Hematopoietic multipotent progenitor cell treated with erythropoietin and hydrocortisone succinate and interleukin-3 and kit ligand, for 15 days (in vitro differentiated cells): ENCODE results near the gene CTDNEP1.

ENCODE experiments used
- DNase-seq: peaks from one replicate; pipeline ENCODE4 v3.0.0-alpha.2; 2015; ENCODE audit warnings: low spot score

CTDNEP1 gene

GRCh38 chr17:7228920-7229319 lies 22.6 kb downstream of the CTDNEP1 start:
- no peak for DNase-seq

DNA sequence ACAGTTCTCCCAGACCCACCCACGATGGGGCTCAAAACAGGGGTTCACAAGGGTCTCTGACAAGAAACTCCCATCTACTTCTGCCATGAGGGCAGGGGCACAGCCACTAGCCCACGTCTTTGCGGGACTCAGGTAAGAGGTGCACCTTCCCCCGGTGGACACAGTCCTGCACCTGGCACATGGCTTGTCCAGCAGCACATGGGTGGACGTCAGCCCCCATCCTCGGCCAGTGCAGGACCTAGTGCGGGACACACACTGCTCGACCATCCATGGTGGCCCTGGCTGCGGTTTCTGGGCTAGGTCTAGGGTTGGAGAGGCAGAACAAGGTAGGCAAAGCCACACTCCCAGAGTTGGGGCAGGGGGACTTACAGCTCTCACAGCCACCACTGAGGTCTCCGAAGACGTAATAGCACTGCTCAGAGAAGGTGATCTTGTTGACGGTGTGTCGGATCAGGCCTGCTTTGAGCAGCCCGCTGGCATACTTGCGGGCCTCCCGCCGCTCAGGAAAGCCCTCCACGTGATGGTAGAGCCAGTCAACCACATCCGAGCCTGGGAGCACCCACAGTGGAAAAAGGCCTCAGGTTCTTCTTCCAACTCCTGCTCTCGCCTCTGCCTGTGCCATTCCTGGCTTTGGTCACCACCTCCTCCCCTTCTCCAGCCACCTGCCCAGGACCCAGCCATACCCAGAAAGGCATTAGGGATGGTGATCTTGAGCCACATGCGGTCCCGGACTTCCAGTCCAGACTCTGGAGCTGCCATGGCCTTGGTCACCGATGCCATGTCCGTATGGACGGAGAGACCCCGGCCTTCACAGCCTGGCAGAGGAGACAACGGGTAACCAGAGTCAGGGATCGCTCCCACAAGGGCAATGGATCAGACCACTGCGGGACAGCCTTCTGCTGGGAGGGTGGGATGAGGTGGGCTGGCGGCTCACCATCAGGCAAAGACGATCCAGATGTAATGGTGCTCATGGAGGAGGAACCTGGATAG lies 24.5 kb downstream of the CTDNEP1 start:
- DNase-seq = no peak

DNA sequence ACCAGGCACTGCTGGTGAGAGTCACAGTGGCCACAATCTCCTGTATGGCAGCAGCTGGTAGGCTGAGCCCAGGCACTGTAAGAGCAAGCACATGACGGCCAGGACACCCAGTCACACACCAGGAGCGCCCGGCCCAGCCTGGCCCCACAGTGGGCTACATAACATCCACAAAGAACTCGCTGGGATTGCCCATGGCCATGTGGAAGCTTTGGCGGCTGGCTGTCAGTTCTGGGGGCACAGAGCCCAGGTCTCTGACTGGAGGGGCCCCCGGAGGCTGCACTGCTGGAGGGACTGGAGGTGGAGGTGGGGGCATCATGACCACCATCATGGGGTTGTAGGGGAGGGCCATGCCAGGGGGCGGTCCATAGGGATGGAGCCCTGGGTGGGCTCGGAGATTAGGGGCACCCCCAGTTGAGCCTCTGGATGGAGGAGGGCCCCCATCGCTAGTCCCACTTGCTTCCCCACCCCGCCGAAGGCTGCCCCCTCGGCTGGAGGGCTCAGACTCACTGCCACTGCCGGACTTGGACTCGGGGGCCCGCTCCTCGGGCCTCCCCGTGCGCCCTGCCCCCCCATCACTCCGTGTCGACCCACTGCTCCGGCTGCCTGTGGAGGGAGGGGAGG lies 25.7 kb downstream of the CTDNEP1 start:
- DNase-seq = no peak

- DNase-seq = no peak
These were observed 26.8 kb downstream of the CTDNEP1 start for GRCh38 chr17:7224661-7225111.

GRCh38 chr17:7224110-7224509 lies 27.4 kb downstream of the CTDNEP1 start:
- no peak for DNase-seq

DNA sequence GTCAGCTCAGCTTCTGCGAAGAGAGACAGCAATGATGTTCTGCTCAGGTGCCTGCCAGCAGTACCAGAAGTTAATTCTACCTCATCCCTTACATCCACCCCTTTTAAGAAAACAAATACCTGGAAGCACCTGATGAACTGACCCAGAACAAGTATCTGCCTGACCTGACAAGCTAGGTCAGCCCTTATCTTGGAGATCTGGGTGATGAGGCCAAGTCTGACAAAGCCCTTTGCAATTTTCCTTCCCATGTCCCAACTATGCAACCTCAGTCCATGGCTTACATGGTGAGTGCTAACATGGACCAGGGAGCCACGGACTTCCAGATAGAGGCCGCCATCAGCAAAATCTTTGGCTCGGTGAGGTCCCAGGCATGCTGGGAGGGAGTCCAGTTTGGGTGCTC lies 28.2 kb downstream of the CTDNEP1 start:
- DNase-seq = no peak

- no peak for DNase-seq
These were observed 28.6 kb downstream of the CTDNEP1 start for GRCh38 chr17:7222972-7223292.

GRCh38 chr17:7222093-7222971 lies 29.2 kb downstream of the CTDNEP1 start:
- no peak for DNase-seq

GRCh38 chr17:7221278-7222092 lies 30.0 kb downstream of the CTDNEP1 start:
- DNase-seq = no peak

GRCh38 chr17:7220593-7221277 lies 30.8 kb downstream of the CTDNEP1 start:
- peak; percentile 77 for DNase-seq

GRCh38 chr17:7219812-7220592 lies 31.5 kb downstream of the CTDNEP1 start, which contains the start of the genes ACADVL and DLG4:
Gene ACADVL, plus strand, starts transcription at chr17:7219938. Its CDS starts 47 bp downstream, at chr17:7219985.
Gene DLG4, minus strand, starts transcription at chr17:7219836.
- peak; percentile 83 for DNase-seq

GRCh38 chr17:7219229-7219811 lies 32.2 kb downstream of the CTDNEP1 start:
- no peak for DNase-seq

DNA sequence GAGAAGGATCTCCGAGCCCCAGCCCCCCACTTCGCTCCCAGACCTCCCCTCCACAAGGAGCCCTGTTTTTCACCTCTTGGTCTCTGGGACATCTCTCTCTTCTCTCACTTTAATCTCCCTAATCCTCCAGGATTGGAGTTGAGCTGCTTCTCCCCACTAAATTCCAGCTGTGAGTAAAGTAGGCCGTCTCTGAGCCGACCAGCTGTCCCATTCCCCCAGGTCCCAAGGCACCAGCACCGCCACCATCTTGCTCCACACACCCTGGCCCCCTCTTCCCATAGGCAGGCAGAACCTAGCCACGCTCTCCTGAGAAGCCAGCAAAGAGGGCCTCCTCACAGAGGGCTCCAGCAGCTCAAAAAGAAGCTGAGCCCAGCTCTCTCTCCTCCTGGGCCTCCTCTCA lies 32.8 kb downstream of the CTDNEP1 start:
- no peak for DNase-seq

GRCh38 chr17:7218166-7218565 lies 33.4 kb downstream of the CTDNEP1 start:
- no peak for DNase-seq

GRCh38 chr17:7217113-7217987 lies 34.2 kb downstream of the CTDNEP1 start:
- no peak for DNase-seq

GRCh38 chr17:7216242-7217112 lies 35.1 kb downstream of the CTDNEP1 start:
- no peak for DNase-seq

GRCh38 chr17:7215652-7216180 lies 35.8 kb downstream of the CTDNEP1 start:
- DNase-seq = no peak
